Liver (tissue), 9 donors: ENCODE measurements around the gene ZBP1. TPM values are rescaled to one million over a fixed set of nuclear protein-coding genes. Genes with fewer than 3 reads are reported as not detected.

Experiments used
- DNase-seq: peaks from one replicate; pipeline ENCODE4 v3.0.0-alpha.2; 2017; ENCODE audit warnings: low spot score
- H3K27ac ChIP-seq, 2 donors: one replicate each; pipeline ENCODE4 v1.7.0; 2013; ENCODE audit warnings: inconsistent platforms in 2 of 2, low read length in 2 of 2, control low read depth in 1 of 2, low read depth in 1 of 2, mild to moderate bottlenecking in 1 of 2
- H3K27me3 ChIP-seq, 4 donors: one replicate each; pipeline versions ENCODE4 v1.6.1 to v1.7.0; 2013; ENCODE audit warnings: low read length in 3 of 4, inconsistent platforms in 1 of 4, mild to moderate bottlenecking in 1 of 4, moderate library complexity in 1 of 4; ENCODE audit not compliant: control insufficient read depth in 4 of 4, insufficient read depth in 4 of 4
- H3K36me3 ChIP-seq, 4 donors: one replicate each; pipeline versions ENCODE4 v1.6.1 to v1.7.0; 2013; ENCODE audit warnings: low read length in 3 of 4, mild to moderate bottlenecking in 3 of 4, low read depth in 1 of 4, moderate library complexity in 1 of 4; ENCODE audit not compliant: control insufficient read depth in 4 of 4, insufficient read depth in 3 of 4
- H3K4me1 ChIP-seq, 4 donors: one replicate each; pipeline versions ENCODE4 v1.6.1 to v1.7.0; 2013; ENCODE audit warnings: low read length in 3 of 4, mild to moderate bottlenecking in 3 of 4, moderate library complexity in 1 of 4; ENCODE audit not compliant: control insufficient read depth in 4 of 4, insufficient read depth in 4 of 4
- H3K4me3 ChIP-seq, 3 donors: one replicate each; pipeline versions ENCODE4 v1.6.1 to v1.7.0; 2013; ENCODE audit warnings: low read length in 3 of 3, control low read depth in 1 of 3, low read depth in 1 of 3, mild to moderate bottlenecking in 1 of 3
- H3K9ac ChIP-seq, 2 donors: one replicate each; pipeline ENCODE4 v1.7.0; 2013; ENCODE audit warnings: low read length in 2 of 2, mild to moderate bottlenecking in 2 of 2, moderate library complexity in 2 of 2, control low read depth in 1 of 2, low read depth in 1 of 2
- H3K9me3 ChIP-seq, 4 donors: one replicate each; pipeline versions ENCODE4 v1.6.1 to v1.7.0; 2013; ENCODE audit warnings: low read length in 3 of 4; ENCODE audit not compliant: control insufficient read depth in 4 of 4
- EGR1 ChIP-seq, 2 donors: IDR thresholded peaks; 2 replicates each; pipeline ENCODE4 v1.6.1; 2016 to 2018; ENCODE audit warnings: antibody characterized with exemption in 2 of 2, low read depth in 2 of 2
- FOXA1 ChIP-seq: IDR thresholded peaks from 2 replicates; pipeline ENCODE4 v1.6.1; 2016; ENCODE audit warnings: antibody characterized with exemption
- FOXA2 ChIP-seq: IDR thresholded peaks from 2 replicates; pipeline ENCODE4 v1.6.1; 2016; ENCODE audit warnings: antibody characterized with exemption
- GABPA ChIP-seq, 2 donors: IDR thresholded peaks in 1 of 2; conservative IDR thresholded peaks in 1 of 2; 2 replicates each; pipeline ENCODE4 v1.6.1; 2016; ENCODE audit warnings: antibody characterized with exemption in 2 of 2, mild to moderate bottlenecking in 1 of 2, moderate library complexity in 1 of 2
- HNF4A ChIP-seq, 2 donors: conservative IDR thresholded peaks; 2 replicates each; pipeline ENCODE4 v1.6.1; 2016; ENCODE audit warnings: antibody characterized with exemption in 2 of 2, mild to moderate bottlenecking in 2 of 2
- HNF4G ChIP-seq: IDR thresholded peaks from 2 replicates; pipeline ENCODE4 v1.6.1; 2016; ENCODE audit warnings: antibody characterized with exemption
- JUND ChIP-seq, 2 donors: IDR thresholded peaks; 2 replicates each; pipeline ENCODE4 v1.6.1; 2016; ENCODE audit warnings: antibody characterized with exemption in 2 of 2
- NR2F2 ChIP-seq: IDR thresholded peaks from 2 replicates; pipeline ENCODE4 v1.6.1; 2016; ENCODE audit warnings: antibody characterized with exemption
- RAD21 ChIP-seq, 2 donors: IDR thresholded peaks; 2 replicates each; pipeline ENCODE4 v1.6.1; 2016; ENCODE audit warnings: antibody characterized with exemption in 2 of 2, mild to moderate bottlenecking in 2 of 2
- RXRA ChIP-seq, 2 donors: IDR thresholded peaks; 2 replicates each; pipeline ENCODE4 v1.6.1; 2017 to 2018; ENCODE audit warnings: antibody characterized with exemption in 2 of 2, mild to moderate bottlenecking in 1 of 2
- SP1 ChIP-seq: IDR thresholded peaks from 2 replicates; pipeline ENCODE4 v1.6.1; 2018; ENCODE audit warnings: antibody characterized with exemption, mild to moderate bottlenecking
- TAF1 ChIP-seq: conservative IDR thresholded peaks from 2 replicates; pipeline ENCODE4 v1.6.1; 2016; ENCODE audit warnings: antibody characterized with exemption, mild to moderate bottlenecking
- YY1 ChIP-seq: IDR thresholded peaks from 2 replicates; pipeline ENCODE4 v1.6.1; 2016; ENCODE audit warnings: antibody characterized with exemption, mild to moderate bottlenecking
- WGBS: extraction: QIAGEN DNeasy Blood & Tissue Kit; methylation state at CpG from one replicate; pipeline ENCODE4 v1.1.7; 2013; 5-methylcytosine and 5-hydroxymethylcytosine counted together
- polyA plus RNA-seq, 2 donors: library from polyadenylated mRNA; stranded (reverse) in 1 of 2; unstranded in 1 of 2; fragments of 200-250 nt in 1 of 2; fragments of >200 nt in 1 of 2; fragmentation: Nextera tagmentation in 1 of 2; extraction: Ambion mirVana in 1 of 2; gene quantifications; one replicate each; pipeline versions ENCODE4 v1.2.1 to v1.2.3, GENCODE V29; 2013 to 2015
- total RNA-seq, 2 donors: library from RNA; depleted of rRNA; stranded (reverse); fragments of >200 nt; gene quantifications; one replicate each; pipeline ENCODE4 v1.2.3, GENCODE V29; 2014
- TF ChIP-seq, protein P1 (sequence below): IDR thresholded peaks from 2 replicates; pipeline ENCODE4 v1.6.1; 2016; ENCODE audit warnings: antibody characterized with exemption
- TF ChIP-seq, protein P2 (sequence below): IDR thresholded peaks from 2 replicates; pipeline ENCODE4 v1.6.1; 2016; ENCODE audit warnings: antibody characterized with exemption
- TF ChIP-seq, protein P3 (sequence below): IDR thresholded peaks from 2 replicates; pipeline ENCODE4 v1.6.1; 2016; ENCODE audit warnings: antibody characterized with exemption, mild to moderate bottlenecking
- TF ChIP-seq, protein P4 (sequence below): fragments of 150-350 bp; IDR thresholded peaks from 2 replicates; pipeline ENCODE4 v1.5.1; 2017; ENCODE audit warnings: improper control_type of control experiment, low read depth, low read length; ENCODE audit not compliant: missing input control
- TF ChIP-seq, protein P5 (sequence below): IDR thresholded peaks from 2 replicates; pipeline ENCODE4 v1.6.1; 2016; ENCODE audit warnings: antibody characterized with exemption
- donor health status: healthy.
- donor health status: healthy.
- donor health status: healthy.
- donor health status: healthy.
- donor health status: healthy.

Gene ZBP1
- total and polyA plus RNA-seq, 4 donors, result 0.06 to 0.42 (median 0.13) TPM

DNA sequence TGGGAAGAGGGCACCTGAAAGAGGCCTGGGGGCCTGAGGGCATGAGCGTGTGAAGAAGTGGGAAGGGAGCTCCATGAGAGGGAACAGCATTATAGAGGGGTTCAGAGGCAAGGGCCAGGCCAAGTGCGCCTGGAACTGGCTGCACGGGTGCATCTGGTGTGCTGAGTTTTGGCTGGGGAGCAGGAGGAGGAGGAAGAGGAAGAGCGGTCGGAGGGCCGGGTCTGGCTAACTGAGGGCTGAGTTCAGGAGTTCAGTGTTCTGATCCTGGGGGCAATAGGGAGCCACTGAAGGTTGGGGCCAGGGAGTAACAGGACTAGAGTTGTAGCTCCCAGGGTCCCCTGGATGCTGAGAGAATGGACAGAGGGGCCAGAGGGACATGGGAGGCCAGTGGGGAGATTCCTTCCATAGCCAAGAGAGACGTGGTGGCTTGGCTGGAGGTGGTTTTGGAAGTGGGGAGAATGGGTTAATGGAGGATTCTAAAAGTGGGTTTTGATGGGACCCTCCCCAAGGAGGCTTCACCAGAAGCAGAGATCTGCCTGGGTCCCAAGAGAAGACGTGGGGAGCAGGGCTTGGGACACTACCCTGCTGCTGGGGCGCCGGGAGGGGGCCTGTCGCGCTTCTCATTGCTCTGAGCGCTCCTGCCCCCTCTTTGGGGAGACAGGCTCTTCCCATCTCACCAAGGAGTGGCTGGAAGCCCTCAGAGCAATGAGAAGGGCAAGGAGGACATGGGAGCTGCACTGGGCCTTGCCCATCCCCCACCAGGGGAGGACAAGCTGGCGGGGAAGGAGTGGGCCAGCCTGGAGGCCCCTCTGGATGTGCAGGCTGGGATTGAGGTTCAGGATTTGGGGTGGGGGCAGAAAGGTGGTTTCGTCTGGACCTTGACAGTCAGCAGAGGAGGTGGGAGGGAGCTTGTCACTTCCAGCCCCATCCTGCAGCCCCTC is 28.7 kb downstream of the ZBP1 start:
- Histone ChIP-seq H3K27ac (peak overlapping the region; percentile 83 to 86), H3K4me1 (peaks cover 23 to 62% (median 40%) of the 10 kb centered on the region in 4 donors), H3K9me3 (no peaks in the 10 kb centered on the region), H3K27me3 (no peaks in the 10 kb centered on the region), H3K36me3 (no peaks in the 10 kb centered on the region), H3K9ac (peak overlapping the region; percentile 22 to 37), H3K4me3 (no peak overlapping the region)
- no peak for DNase-seq
- 89% methylated on average over 15 of the region's 15 CpGs for WGBS
- TF ChIP-seq, protein P1, sequence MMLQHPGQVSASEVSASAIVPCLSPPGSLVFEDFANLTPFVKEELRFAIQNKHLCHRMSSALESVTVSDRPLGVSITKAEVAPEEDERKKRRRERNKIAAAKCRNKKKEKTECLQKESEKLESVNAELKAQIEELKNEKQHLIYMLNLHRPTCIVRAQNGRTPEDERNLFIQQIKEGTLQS, result no peak
- no peak for TF ChIP-seq RXRA (IDR thresholded peaks at IDR 0.05)
- no peak for TF ChIP-seq NR2F2
- TF ChIP-seq JUND (IDR thresholded peaks at IDR 0.05), result no peak

DNA sequence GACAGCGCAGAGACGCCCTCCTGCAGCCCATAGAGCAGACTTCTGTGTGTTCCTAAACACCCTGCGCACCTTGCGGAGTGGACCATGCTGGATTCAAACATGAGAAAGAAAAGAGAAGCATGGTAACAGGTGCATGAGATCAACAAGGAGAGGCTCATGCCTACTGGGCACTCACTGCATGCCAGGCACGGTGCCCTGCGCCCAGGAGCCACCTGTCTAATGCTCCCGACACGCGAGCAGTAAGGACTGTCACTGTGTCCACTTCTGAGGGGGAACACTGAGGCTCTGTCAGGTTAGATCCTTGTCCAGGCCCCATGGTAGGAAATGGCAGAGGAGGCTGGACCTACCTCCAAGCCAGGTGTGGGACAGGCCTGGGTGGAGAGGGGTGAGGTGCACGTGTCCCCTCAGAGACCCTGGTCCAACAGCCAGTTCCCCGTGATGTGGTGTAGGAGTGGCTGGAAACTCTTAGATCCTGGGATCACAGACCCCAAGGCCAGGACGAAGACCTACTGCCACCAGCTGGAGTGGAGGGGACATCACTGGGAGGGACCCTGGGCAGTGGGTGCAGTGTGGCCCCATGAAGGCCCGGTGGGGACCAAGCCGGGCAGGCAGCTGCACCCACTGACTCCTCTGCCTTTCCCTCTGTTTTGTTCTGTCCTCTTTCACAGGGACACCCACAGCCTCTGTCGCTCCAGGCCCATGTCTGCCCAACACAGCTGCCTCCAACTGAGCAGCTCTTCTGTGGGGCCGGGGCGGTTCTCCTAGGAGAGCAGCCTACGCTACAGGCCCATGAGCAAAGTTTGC is 29.5 kb downstream of the ZBP1 start:
- WGBS, result 89% methylated on average over 18 of the region's 18 CpGs
- TF ChIP-seq HNF4G, result no peak
- TF ChIP-seq, protein P1, result no peak
- no peak for TF ChIP-seq FOXA2
- TF ChIP-seq, protein P2, sequence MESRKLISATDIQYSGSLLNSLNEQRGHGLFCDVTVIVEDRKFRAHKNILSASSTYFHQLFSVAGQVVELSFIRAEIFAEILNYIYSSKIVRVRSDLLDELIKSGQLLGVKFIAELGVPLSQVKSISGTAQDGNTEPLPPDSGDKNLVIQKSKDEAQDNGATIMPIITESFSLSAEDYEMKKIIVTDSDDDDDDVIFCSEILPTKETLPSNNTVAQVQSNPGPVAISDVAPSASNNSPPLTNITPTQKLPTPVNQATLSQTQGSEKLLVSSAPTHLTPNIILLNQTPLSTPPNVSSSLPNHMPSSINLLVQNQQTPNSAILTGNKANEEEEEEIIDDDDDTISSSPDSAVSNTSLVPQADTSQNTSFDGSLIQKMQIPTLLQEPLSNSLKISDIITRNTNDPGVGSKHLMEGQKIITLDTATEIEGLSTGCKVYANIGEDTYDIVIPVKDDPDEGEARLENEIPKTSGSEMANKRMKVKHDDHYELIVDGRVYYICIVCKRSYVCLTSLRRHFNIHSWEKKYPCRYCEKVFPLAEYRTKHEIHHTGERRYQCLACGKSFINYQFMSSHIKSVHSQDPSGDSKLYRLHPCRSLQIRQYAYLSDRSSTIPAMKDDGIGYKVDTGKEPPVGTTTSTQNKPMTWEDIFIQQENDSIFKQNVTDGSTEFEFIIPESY, result no peak
- no peak for TF ChIP-seq FOXA1
- TF ChIP-seq, protein P3, sequence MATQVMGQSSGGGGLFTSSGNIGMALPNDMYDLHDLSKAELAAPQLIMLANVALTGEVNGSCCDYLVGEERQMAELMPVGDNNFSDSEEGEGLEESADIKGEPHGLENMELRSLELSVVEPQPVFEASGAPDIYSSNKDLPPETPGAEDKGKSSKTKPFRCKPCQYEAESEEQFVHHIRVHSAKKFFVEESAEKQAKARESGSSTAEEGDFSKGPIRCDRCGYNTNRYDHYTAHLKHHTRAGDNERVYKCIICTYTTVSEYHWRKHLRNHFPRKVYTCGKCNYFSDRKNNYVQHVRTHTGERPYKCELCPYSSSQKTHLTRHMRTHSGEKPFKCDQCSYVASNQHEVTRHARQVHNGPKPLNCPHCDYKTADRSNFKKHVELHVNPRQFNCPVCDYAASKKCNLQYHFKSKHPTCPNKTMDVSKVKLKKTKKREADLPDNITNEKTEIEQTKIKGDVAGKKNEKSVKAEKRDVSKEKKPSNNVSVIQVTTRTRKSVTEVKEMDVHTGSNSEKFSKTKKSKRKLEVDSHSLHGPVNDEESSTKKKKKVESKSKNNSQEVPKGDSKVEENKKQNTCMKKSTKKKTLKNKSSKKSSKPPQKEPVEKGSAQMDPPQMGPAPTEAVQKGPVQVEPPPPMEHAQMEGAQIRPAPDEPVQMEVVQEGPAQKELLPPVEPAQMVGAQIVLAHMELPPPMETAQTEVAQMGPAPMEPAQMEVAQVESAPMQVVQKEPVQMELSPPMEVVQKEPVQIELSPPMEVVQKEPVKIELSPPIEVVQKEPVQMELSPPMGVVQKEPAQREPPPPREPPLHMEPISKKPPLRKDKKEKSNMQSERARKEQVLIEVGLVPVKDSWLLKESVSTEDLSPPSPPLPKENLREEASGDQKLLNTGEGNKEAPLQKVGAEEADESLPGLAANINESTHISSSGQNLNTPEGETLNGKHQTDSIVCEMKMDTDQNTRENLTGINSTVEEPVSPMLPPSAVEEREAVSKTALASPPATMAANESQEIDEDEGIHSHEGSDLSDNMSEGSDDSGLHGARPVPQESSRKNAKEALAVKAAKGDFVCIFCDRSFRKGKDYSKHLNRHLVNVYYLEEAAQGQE, result no peak
- no peak for TF ChIP-seq GABPA (IDR thresholded peaks at IDR 0.05 in 1 of 2, conservative IDR thresholded peaks at IDR 0.05 in 1 of 2)
- TF ChIP-seq TAF1, result no peak
- no peak for TF ChIP-seq SP1
- no peak for TF ChIP-seq EGR1 (IDR thresholded peaks at IDR 0.05; ENCODE audit: low read depth in 2 of 2)
- no peak for TF ChIP-seq JUND (IDR thresholded peaks at IDR 0.05)
- TF ChIP-seq RXRA (IDR thresholded peaks at IDR 0.05), result no peak
- TF ChIP-seq, protein P4, sequence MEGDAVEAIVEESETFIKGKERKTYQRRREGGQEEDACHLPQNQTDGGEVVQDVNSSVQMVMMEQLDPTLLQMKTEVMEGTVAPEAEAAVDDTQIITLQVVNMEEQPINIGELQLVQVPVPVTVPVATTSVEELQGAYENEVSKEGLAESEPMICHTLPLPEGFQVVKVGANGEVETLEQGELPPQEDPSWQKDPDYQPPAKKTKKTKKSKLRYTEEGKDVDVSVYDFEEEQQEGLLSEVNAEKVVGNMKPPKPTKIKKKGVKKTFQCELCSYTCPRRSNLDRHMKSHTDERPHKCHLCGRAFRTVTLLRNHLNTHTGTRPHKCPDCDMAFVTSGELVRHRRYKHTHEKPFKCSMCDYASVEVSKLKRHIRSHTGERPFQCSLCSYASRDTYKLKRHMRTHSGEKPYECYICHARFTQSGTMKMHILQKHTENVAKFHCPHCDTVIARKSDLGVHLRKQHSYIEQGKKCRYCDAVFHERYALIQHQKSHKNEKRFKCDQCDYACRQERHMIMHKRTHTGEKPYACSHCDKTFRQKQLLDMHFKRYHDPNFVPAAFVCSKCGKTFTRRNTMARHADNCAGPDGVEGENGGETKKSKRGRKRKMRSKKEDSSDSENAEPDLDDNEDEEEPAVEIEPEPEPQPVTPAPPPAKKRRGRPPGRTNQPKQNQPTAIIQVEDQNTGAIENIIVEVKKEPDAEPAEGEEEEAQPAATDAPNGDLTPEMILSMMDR, result no peak
- TF ChIP-seq YY1, result no peak
- TF ChIP-seq HNF4A (conservative IDR thresholded peaks at IDR 0.05), result no peak
- no peak for TF ChIP-seq RAD21 (IDR thresholded peaks at IDR 0.05)
- TF ChIP-seq, protein P5, sequence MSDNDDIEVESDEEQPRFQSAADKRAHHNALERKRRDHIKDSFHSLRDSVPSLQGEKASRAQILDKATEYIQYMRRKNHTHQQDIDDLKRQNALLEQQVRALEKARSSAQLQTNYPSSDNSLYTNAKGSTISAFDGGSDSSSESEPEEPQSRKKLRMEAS, result no peak
- no peak for TF ChIP-seq NR2F2
- H3K9me3 ChIP-seq, result no peaks in the 10 kb centered on the region
- H3K4me3 ChIP-seq, result no peak overlapping the region
- H3K9ac ChIP-seq, result peak overlapping the region; percentile 37 to 40
- DNase-seq, result no peak
- peak overlapping the region; percentile 83 to 86 for H3K27ac ChIP-seq
- H3K4me1 ChIP-seq, result peaks cover 25 to 68% (median 44%) of the 10 kb centered on the region in 4 donors
- H3K36me3 ChIP-seq, result no peaks in the 10 kb centered on the region
- no peaks in the 10 kb centered on the region for H3K27me3 ChIP-seq
